Muscle of back (tissue), 11 donors: ENCODE measurements around the gene KIAA0319L. TPM values are rescaled to one million over a fixed set of nuclear protein-coding genes. Genes with fewer than 3 reads are reported as not detected.
"Not testable (repeated sequence)": the region's sequence is repeated elsewhere in the genome, so short reads cannot be mapped to it uniquely, and the experiment has no call there.

Experiments used
- DNase-seq, 3 donors: peaks; one replicate each; pipeline versions ENCODE4 v3.0.0 to v3.0.0-alpha.2; 2013
- polyA plus RNA-seq, 10 donors: library from polyadenylated mRNA; unstranded; fragments of 120-200 nt; gene quantifications; one replicate each; pipeline ENCODE4 v1.2.1, GENCODE V29; 2013; ENCODE audit not compliant: insufficient read length in 10 of 10

Gene KIAA0319L
- polyA plus RNA-seq, 10 donors: 25.8 to 50.7 (median 33.4) TPM

DNA sequence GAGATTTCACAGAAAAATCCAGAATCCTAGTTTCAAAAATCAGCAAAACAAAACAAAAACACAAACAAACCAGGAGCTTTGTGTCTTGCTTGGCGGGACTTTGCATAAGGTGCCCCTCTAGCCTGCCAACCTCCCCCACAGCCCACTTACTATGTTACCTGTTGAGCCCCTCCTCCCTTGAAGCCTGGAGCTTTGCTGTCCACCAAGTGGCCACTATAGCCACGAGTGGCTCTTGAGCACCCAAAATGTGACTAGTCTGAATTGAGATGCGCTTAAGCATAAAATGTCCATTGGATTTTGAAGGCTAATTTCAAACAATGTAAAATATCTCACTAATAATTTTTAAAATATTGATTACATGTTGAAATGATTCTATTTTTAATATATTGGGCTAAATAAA is 28.1 kb upstream of the KIAA0319L start:
- no peak for DNase-seq

DNA sequence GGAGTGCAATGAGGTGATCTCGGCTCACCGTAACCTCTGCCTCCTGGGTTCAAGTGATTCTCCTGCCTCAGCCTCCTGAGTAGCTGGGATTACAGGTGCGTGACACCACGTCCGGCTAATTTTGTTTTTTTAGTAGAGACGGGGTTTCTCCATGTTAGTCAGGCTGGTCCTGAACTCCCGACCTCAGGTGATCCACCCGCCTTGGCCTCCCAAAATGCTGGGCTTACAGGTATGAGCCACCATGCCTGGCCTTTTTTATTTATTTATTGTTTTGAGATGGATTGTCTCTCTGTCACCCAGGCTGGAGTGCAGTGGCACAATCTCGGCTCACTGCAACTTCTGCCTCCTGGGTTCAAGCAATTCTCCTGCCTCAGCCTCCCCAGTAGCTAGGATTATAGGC is 24.4 kb upstream of the KIAA0319L start:
- DNase-seq: not testable (repeated sequence)

DNA sequence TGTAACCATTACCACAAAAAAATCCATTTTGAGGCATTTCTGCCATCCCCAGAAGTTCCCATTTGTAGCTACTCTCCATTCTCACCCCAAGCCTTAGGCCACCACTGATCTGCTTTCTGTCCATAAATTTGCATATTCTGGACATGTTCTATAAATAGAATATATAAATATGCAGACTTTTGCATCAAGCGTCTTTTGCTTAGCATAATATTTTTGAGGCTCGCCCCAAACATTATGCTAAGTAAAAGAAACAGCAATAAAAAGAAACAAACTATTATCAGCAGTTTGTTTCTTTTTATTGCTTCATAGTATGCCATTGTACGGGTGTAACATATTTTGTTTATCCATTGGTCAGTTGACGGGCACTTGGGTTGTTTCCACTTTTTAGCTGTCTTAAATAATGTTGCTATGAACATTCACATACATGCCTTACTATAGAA is 23.8 kb upstream of the KIAA0319L start:
- DNase-seq: no peak

DNA sequence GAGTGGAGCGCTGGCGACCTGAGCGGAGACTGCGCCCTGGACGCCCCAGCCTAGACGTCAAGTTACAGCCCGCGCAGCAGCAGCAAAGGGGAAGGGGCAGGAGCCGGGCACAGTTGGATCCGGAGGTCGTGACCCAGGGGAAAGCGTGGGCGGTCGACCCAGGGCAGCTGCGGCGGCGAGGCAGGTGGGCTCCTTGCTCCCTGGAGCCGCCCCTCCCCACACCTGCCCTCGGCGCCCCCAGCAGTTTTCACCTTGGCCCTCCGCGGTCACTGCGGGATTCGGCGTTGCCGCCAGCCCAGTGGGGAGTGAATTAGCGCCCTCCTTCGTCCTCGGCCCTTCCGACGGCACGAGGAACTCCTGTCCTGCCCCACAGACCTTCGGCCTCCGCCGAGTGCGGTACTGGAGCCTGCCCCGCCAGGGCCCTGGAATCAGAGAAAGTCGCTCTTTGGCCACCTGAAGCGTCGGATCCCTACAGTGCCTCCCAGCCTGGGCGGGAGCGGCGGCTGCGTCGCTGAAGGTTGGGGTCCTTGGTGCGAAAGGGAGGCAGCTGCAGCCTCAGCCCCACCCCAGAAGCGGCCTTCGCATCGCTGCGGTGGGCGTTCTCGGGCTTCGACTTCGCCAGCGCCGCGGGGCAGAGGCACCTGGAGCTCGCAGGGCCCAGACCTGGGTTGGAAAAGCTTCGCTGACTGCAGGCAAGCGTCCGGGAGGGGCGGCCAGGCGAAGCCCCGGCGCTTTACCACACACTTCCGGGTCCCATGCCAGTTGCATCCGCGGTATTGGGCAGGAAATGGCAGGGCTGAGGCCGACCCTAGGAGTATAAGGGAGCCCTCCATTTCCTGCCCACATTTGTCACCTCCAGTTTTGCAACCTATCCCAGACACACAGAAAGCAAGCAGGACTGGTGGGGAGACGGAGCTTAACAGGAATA is 20.1 kb upstream of the KIAA0319L start:
- DNase-seq: peak in 1 of 3 donors; percentile 58

DNA sequence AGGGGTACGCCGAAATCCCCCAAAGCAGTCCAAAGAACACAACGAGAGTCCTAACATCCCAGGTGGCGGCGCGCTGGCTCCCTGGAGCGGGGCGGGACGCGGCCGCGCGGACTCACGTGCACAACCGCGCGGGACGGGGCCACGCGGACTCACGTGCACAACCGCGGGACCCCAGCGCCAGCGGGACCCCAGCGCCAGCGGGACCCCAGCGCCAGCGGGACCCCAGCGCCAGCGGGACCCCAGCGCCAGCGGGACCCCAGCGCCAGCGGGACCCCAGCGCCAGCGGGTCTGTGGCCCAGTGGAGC is 19.5 kb upstream of the KIAA0319L start:
- not testable (repeated sequence) for DNase-seq

DNA sequence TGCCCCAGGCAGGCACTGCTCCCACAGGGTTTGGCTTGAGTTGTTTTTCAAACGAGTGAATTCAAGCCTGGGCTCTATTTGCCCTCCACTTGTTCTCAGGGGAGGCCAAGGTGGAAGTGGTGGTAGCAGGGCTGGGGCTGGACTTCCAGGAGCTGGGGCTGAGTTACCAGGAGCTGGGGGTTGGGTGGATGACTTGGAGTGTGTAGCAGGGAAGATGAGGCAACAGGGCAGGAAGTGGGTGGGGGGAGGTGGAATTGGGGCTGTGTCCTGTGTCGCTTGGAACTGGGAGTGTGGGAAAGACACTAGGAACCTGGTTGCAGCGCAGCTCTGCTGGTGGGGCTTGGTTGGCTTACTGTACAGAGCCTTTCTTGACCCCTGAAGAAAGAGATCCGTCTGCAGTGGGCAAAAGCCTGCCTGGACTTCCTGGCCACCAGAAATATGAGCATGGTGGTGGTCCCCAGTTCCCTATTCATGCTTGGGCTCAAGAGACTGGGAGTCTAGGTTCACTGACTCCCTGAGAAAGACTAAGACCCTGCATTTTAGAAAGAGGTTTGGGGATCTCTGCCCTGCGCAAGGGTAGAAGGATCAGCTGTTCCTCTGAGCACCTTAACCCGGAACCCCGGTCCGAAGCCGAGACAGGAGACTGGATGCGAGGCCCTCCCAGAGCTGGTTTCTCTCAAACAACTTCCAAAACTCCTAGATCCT is 19.0 kb upstream of the KIAA0319L start:
- no peak for DNase-seq

DNA sequence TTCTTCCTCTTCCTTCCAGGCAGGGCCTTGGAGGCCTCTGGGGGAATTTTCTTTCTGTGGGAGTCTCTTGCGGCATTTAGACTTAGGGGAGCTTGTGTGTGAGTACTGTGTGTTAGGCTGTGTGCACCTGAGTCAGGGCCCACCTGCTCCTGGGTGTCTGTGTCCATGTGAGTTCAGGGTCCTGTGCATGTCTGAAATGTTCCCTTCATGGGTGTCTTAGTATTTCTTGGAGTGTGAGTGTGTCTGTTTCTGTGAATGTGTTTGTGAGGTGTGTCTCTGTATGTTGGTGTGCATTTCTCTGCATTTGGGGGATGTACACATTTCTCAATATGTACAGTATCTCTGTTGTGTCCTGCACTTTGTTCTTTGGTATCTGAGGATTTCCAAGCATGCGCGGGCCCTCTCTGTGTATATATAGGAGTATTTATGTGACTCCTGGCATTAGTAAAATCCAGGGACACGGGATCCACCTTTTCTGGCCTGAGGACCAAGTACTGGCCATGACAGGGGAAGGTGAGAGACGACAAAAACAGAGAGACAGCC is 18.3 kb upstream of the KIAA0319L start:
- DNase-seq: no peak

DNA sequence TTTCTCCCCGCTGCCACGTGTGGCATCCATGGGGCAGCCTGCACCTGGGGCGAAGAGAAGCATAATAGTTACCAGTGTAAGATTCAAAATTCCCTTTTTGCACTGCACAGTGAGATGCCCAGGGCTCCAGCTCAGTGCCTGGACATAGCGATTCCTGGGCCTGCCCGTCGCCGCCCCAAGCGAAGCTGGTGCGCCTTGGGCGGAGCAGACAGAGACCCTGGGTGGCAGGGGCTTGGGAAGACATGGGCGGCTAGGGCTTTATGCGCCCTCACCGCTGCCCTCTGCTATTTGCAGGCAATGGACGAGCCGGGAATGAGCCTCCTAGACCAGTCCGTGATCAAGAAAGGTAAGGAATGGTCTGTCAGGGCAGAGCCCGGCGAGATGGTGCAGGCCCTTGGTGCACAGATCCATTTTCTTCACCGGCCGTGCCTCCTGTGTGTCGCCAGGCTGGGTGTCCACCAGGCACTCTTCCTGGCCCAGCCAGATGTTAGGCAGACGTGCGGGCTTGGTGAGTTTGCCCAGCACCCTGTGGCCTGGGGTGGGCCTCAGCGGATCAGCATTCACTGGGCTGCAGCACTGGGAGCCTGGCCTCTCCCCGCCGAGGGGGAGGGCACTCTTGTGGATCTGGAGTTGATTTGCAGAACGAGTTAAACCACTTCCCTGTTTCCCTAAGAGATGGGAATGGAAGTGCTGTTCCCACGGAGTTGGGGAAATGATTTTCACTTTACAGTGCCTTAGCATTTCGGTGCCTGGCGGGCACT is 17.6 kb upstream of the KIAA0319L start:
- DNase-seq: no peak

DNA sequence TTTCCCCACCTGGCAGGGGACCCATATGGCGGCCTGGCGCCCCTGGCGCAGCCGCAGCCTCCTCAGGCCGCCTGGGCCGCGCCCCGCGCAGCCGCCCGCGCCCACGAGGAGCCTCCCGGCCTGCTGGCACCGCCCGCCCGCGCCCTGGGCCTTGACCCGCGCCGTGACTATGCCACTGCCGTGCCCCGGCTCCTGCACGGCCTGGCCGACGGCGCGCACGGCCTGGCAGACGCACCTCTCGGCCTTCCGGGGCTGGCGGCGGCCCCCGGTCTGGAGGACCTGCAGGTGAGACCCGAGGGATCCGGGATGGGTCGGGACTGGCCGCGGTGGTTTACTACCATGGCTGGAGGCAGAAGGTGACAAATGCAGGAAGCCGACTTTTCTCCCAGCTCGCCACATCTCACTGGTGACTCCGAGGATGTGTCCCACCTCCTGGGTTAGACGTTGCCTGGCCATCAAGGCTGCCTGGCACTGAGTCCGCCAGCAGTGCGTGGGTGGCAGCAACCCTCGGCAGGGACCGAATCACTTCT is 17.0 kb upstream of the KIAA0319L start:
- no peak for DNase-seq

DNA sequence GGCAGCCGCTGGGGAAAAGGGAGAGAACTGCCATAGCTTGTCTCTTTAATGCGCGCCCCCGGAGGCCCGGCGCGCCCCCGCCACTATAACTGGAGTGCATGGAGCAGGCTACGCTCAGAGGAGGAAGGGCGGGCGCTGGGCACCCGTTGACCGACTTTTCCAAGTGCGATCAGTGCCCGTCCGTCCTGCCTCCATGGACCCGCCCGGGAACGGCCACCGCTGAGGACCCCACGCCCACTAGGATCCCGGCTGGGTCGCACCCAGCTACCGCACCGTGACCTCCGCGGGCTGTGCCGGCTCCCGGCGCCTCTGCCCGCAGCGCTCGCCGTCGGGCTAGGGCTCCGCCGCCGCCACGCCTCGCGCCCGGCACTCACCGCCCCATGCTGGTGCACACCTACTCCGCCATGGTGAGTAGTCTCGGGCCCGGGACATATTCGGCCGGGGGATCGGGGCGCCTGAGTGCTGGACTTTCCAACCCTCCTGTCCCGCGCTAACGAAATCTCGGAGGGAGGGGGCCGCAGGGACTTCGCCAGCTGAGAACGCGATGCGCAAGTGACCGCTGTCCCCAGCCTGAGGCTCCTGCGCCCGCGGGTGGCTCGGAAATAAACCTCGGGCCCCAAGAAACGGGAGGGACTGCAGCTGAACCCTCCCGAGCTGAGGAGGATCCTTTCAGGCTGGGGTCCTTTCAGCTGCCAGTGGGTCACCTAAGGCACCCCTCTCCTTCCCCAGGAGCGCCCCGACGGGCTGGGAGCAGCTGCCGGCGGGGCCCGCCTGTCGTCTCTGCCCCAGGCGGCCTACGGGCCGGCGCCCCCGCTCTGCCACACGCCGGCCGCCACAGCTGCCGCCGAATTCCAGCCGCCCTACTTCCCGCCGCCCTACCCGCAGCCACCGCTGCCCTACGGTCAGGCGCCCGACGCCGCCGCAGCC is 16.3 kb upstream of the KIAA0319L start, which contains the start of gene TFAP2E:
Gene TFAP2E (plus strand): TSS at position 117 of the 927 bp plus-strand sequence. CDS start 264 bp downstream, at position 381.
- peak in 1 of 3 donors; percentile 75 for DNase-seq

DNA sequence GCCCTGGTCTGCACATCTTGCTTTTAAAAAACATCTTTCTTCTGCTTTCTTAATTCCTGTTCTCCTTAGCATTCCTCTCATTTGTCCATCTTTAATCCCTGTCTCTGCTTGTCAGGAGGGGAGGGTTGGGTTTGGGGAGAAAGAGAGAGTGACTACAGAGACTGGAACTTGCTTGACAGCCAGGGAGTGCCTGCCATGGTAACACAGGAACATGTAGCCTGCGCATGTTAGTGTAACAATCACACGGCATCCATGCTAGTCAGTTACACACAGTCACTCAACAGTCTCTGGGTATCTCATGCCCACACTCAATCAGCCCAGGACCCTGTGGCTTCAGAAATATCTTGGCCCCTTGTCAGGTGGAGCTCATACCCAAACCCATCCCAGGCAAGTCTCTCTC is 15.1 kb upstream of the KIAA0319L start:
- DNase-seq: no peak

DNA sequence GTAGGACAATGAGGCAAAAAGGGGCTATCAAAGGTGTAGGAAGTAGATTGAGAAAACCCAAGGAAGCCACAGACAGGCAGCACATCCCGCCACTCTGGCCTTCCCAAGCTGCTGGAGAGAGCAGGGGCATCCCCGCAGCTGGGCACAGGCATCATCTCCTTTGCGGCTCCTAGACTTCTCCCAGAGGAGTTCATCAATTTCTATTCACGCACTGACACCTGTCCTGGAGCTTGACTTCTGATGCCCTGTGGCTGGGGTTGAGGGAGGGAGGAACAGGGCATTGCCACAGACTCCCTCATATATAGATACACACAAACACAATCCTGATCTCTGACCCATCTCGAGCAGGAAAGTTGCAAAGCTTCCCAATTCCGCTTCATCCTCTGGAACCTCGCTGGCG is 14.1 kb upstream of the KIAA0319L start:
- no peak for DNase-seq

DNA sequence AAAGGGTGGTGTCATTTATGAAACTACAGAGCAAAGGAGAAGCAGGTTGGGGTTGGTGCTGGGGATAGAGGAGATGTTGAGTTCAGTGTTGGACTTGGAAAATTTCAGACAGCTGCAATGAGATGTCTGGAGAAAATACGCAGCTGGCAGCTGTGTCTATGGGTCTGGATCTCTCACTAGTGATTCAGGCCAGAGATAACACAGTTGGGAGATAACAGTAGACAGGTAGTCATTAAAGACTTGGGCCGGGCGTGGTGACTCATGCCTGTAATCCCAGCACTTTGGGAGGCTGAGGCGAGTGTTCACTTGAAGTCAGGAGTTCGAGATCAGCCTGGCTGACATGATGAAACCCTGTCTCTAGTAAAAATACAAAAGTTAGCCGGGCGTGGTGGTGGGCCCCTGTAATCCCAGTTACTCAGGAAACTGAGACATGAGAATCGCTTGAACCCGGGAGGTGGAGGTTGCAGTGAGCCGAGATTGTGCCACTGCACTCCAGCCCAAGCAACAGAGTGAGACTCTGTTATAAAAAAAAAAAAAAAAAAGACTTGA is 13.5 kb upstream of the KIAA0319L start:
- no peak for DNase-seq

DNA sequence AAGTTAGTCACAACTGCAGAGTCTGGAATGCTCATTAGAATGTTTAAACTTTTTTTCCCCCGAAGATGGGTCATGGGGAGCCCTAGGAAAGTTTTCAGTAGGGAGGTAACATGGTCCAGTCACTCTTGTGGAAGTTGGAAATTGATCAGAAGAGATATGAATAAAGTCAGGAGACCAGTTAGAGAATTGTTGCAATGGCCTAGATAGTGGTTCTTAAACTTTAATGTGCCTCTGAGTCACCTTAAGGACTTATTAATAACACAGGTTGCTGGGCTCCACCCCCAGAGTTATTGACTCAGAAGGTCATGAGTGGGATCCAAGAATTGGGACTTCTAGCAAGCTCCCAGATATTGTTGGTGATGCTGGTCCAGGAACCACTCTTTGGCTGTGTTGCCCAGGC is 12.7 kb upstream of the KIAA0319L start:
- no peak for DNase-seq

DNA sequence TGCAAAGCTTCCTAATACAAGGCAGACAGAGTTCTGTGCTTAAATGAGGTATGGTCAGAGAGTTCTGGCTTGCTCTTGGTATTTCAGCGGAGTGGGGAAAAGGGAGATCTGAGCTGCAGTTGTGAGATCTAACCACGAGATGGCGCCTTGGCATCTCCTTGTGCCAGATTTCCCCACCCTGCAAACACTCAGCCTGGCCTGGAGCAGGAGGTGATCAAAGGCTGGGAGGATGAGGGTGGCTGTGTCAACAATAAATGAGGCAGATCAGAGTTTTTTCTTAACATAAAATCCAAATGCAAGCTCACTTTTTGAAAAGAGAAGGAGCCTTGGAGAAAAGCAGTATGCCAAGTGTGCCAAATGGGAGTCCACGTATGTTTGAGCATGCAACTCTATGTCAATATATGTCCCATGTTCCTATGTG is 11.8 kb upstream of the KIAA0319L start:
- peak; percentile 53 to 85 (median 76) for DNase-seq

DNA sequence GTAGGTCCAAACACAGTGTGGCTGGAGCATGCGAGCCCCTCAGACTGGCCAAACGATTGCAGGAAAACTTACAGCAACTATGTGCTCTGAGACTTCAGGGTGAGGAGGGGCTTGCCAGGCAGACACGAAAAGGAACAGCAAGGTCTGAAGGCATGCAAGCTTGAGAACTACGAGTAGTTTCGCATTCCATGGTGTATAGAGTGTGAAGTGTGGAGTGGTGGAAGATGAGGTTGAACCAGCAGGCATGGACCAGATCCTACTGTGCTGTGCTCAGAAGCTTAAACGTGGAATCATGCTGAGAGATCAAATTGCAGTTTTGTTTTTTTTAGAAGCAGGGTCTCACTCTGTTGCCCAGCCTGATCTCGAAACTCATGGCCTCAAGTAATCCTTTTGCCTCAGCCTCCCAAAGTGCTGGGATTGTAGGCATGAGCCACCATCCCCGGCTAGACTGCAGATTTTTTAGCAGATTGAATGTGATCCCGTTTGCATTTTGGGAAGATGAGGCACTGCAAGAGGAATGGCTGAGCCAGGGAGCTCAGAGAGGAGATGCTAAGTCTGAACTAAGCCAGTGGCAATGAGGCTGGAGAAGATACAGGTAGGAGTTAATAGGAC is 10.8 kb upstream of the KIAA0319L start:
- DNase-seq: no peak

DNA sequence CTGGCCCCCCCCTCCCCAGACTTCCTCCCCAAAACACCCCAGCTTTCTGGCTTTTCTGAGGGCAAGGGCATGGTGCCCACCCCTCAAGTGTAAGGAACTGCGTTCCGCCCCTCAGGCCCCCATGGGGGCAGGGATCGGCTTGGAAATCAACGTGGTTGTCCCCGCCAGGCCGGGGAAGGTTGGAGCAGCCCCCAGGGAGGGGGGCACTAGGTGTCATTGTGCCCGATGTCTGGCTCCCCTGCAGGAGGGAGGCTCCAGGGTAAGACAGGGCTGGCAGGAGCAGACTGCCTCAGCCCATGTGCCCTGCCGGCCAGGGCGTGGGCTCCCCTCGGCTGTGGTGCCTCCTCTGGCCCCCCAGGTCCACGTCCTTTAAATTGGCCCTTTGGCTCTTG is 8.5 kb upstream of the KIAA0319L start:
- DNase-seq: no peak

DNA sequence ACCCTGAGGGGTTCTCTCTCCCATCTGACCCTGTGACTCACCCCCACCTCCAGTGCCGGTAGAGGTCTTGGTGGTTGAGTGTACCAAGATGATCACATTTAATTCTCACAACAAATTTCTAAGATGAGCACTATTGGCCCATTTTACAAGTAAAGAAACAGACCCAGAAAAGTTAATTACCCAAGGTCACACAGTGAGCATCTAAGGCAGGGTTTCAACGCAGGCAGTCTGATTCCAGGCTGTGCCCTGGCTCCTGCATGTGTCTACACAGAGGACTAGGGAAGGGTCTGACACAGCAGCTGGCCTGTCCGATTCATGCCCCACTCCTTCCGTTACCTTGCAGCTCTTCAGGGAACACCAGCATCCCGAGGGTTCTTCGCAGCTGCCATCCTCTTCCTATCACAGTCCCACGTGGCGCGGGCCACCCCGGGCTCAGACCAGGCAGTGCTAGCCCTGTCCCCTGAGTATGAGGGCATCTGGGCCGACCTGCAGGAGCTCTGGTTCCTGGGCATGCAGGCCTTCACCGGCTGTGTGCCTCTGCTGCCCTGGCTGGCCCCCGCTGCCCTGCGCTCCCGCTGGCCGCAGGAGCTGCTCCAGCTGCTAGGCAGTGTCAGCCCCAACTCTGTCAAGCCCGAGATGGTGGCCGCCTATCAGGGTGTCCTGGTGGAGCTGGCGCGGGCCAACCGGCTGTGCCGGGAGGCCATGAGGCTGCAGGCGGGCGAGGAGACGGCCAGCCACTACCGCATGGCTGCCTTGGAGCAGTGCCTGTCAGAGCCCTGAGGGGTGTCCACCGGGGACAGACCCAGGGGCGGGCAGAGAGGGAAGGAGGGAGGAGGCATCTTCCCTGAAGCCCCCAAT is 7.9 kb upstream of the KIAA0319L start:
- DNase-seq: no peak
